DOHH2 (cell line): ENCODE data around the gene USP17L15.
"Not testable (repeated sequence)": the region's sequence is repeated elsewhere in the genome, so short reads cannot be mapped to it uniquely, and the experiment has no call there.

Source experiments
- EZH2phosphoT487 ChIP-seq: fragments of 200-600 bp; sonication (generic); IDR thresholded peaks from 2 replicates; pipeline ENCODE4 v1.6.1; 2017; ENCODE audit warnings: borderline replicate concordance, mild to moderate bottlenecking, antibody characterized with exemption, low read length, moderate library complexity, mixed read lengths
- TF ChIP-seq, protein P1 (sequence below): fragments of 200-600 bp; sonication (generic); IDR thresholded peaks from one replicate; pipeline ENCODE4 v1.5.1; 2014; ENCODE audit warnings: antibody characterized with exemption, mild to moderate bottlenecking, low read depth, low read length; ENCODE audit not compliant: poor library complexity, severe bottlenecking

DNA sequence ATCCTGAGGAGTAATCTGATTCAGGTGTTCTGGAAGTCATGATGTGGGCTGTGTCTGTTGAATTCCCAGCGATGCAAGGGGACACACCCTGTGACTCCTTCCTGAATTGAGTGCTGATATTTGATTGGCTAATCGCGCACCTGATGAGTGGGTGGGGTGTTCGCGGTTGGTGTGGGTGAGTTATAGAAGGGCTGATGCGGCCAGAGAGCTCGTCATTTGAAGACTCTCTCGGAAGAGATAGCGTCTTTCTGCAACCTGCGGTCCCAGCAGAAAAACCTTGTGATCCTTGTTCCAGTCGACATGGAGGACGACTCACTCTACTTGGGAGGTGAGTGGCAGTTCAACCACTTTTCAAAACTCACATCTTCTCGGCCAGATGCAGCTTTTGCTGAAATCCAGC, 23.8 kb upstream of the USP17L15 start, which contains the start of gene USP17L10:
- TF ChIP-seq, protein P1, sequence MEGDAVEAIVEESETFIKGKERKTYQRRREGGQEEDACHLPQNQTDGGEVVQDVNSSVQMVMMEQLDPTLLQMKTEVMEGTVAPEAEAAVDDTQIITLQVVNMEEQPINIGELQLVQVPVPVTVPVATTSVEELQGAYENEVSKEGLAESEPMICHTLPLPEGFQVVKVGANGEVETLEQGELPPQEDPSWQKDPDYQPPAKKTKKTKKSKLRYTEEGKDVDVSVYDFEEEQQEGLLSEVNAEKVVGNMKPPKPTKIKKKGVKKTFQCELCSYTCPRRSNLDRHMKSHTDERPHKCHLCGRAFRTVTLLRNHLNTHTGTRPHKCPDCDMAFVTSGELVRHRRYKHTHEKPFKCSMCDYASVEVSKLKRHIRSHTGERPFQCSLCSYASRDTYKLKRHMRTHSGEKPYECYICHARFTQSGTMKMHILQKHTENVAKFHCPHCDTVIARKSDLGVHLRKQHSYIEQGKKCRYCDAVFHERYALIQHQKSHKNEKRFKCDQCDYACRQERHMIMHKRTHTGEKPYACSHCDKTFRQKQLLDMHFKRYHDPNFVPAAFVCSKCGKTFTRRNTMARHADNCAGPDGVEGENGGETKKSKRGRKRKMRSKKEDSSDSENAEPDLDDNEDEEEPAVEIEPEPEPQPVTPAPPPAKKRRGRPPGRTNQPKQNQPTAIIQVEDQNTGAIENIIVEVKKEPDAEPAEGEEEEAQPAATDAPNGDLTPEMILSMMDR = not testable (repeated sequence)
- TF ChIP-seq EZH2phosphoT487 = not testable (repeated sequence)
